Left lung (tissue), 10 donors: ENCODE results near the gene TGFB1I1. TPM values are rescaled to one million over a fixed set of nuclear protein-coding genes. Genes with fewer than 3 reads are reported as not detected.

ENCODE experiments used
- ATAC-seq: fragments of 200-7000 bp; cut with Tn5 transposase; one replicate; pipeline ENCODE4 v1.9.1; 2020; ENCODE audit warnings: moderate library complexity
- DNase-seq, 4 donors: peaks; one replicate each; pipeline ENCODE4 v3.0.0-alpha.2; 2013 to 2020
- H3K27ac ChIP-seq, 2 donors: fragments of 200-600 bp; sonication (generic) in 1 of 2; one replicate each; pipeline versions ENCODE4 v1.5.0 to v1.8.0; 2020 to 2021
- H3K27me3 ChIP-seq, 2 donors: fragments of 200-600 bp; sonication (generic) in 1 of 2; one replicate each; pipeline versions ENCODE4 v1.5.0 to v1.8.0; 2020 to 2021
- H3K36me3 ChIP-seq, 2 donors: fragments of 200-600 bp; sonication (generic) in 1 of 2; one replicate each; pipeline versions ENCODE4 v1.5.0 to v1.8.0; 2020 to 2021
- H3K4me1 ChIP-seq, 2 donors: fragments of 200-600 bp; one replicate each; pipeline ENCODE4 v1.8.0; 2021
- H3K4me3 ChIP-seq, 2 donors: fragments of 200-600 bp; sonication (generic) in 1 of 2; one replicate each; pipeline versions ENCODE4 v1.5.0 to v1.8.0; 2020 to 2021; ENCODE audit warnings: mild to moderate bottlenecking in 1 of 2
- H3K9me3 ChIP-seq, 2 donors: fragments of 200-600 bp; sonication (generic) in 1 of 2; one replicate each; pipeline versions ENCODE4 v1.5.0 to v1.8.0; 2020 to 2021
- intact Hi-C, 2 donors: fragments of 100-400 bp; cut with DNase I; formaldehyde crosslinking; loops; one replicate each; pipeline versions ENCODE4 v1.11.2 to v1.14.2; 2022
- polyA plus RNA-seq, 6 donors: library from polyadenylated mRNA; unstranded; fragments of 120-200 nt; gene quantifications; one replicate each; pipeline ENCODE4 v1.2.1, GENCODE V29; 2013; ENCODE audit not compliant: insufficient read length in 6 of 6
- total RNA-seq, 2 donors: library from RNA; stranded (reverse); fragmentation: NEBNext Ultra II Directional; extraction: Animal tissue kit (Norgen Biotek cat#: 25700); gene quantifications; one replicate each; pipeline ENCODE4 v1.2.1, GENCODE V29; 2021
- TF ChIP-seq, protein P1 (sequence below), 2 donors: fragments of 200-600 bp; sonication (generic) in 1 of 2; IDR thresholded peaks; one replicate each; pipeline versions ENCODE4 v1.5.0 to v1.8.0; 2021; ENCODE audit warnings: antibody characterized with exemption in 2 of 2
- donor health status: DM: no; HTN: yes; CAD: no.
- donor health status: DM: no; HTN: no; CAD: no.

The TGFB1I1 gene
- total and polyA plus RNA-seq, 8 donors = 49.3 to 85.3 (median 66.8) TPM

DNA sequence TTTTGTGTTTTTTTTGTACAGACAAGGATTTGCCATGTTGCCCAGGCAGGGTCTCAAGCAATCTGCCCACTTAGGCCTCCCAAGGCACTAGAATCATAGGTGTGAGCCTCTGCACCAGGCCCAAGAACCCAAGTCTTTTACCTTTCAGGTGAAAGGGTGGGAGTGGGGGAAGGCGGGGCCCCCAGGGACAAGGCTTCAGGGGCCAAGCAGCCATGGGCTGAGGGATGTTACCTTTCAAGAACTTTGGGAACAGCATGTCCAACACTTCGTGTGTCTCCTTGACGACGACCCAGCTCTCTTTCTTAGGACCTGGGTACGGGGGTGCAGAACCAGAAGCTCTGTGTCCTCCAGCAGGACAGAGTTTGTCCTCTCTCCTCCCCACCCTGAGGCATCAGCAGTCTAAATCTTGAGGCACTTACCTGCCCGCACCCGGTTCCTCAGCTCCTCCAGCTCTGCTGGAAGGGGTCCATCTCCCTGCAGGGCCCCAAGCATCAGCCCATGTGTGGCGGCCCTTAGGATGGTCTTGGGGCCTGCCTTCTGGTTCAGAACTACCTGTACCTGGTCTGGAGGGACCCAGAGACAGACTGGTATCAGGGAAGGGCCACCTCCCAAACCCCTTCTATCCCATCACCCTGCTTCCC is 19.9 kb downstream of the TGFB1I1 start:
- H3K4me3 ChIP-seq = no peak overlapping the region
- intact Hi-C loops = no loop called here
- no peak for ATAC-seq

DNA sequence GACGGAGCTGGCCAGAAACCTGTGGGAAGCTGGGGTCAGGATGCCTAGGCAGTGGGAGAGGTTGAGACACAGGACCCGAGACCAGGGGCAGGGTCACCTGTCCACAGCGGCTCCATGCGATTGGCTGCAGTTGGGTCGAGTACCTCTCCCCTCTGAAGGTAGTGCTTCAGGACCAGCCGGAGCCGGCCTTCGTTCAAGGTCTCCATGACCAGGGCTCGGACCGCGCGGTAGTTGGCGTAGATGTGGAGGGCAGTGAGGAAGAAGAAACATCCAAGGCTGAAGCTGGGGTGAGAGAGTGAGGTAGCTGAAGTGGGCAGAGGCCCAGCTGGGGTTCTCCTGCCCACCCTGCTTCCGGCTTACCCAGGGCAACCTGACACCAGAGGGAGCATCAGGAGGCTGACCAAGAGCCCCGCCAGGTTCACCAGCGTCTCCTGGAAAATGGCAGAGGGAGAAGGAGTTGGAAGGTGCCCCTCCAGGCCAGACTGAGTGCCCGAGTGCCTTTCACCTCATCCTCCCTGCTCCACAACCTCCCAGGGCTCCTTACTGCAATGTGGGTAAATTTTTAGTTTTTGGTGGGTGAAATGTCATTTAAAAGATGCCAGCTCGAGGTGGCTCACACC is 21.7 kb downstream of the TGFB1I1 start:
- Histone ChIP-seq H3K27me3 (peaks cover 0 to 3% of the 10 kb centered on the region in 2 donors), H3K27ac (no peak overlapping the region), H3K4me3 (no peak overlapping the region), H3K9me3 (no peaks in the 10 kb centered on the region), H3K4me1 (peaks cover 0 to 7% of the 10 kb centered on the region in 2 donors), H3K36me3 (peaks cover 0 to 85% of the 10 kb centered on the region in 2 donors)
- TF ChIP-seq, protein P1, sequence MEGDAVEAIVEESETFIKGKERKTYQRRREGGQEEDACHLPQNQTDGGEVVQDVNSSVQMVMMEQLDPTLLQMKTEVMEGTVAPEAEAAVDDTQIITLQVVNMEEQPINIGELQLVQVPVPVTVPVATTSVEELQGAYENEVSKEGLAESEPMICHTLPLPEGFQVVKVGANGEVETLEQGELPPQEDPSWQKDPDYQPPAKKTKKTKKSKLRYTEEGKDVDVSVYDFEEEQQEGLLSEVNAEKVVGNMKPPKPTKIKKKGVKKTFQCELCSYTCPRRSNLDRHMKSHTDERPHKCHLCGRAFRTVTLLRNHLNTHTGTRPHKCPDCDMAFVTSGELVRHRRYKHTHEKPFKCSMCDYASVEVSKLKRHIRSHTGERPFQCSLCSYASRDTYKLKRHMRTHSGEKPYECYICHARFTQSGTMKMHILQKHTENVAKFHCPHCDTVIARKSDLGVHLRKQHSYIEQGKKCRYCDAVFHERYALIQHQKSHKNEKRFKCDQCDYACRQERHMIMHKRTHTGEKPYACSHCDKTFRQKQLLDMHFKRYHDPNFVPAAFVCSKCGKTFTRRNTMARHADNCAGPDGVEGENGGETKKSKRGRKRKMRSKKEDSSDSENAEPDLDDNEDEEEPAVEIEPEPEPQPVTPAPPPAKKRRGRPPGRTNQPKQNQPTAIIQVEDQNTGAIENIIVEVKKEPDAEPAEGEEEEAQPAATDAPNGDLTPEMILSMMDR (IDR thresholded peaks at IDR 0.05) = no peak
- intact Hi-C loops = no loop called here
- DNase-seq (no peak), ATAC-seq (no peak)

More for the DNA sequence above, 19.9 kb downstream of the TGFB1I1 start:
- no peak overlapping the region for H3K27ac ChIP-seq
- no peak for DNase-seq
- H3K9me3 ChIP-seq = no peaks in the 10 kb centered on the region
- H3K36me3 ChIP-seq = peaks cover 0 to 69% of the 10 kb centered on the region in 2 donors
- H3K4me1 ChIP-seq = peaks cover 7 to 24% of the 10 kb centered on the region in 2 donors
- peaks cover 0 to 19% of the 10 kb centered on the region in 2 donors for H3K27me3 ChIP-seq
- TF ChIP-seq, protein P1 (IDR thresholded peaks at IDR 0.05) = no peak

DNA sequence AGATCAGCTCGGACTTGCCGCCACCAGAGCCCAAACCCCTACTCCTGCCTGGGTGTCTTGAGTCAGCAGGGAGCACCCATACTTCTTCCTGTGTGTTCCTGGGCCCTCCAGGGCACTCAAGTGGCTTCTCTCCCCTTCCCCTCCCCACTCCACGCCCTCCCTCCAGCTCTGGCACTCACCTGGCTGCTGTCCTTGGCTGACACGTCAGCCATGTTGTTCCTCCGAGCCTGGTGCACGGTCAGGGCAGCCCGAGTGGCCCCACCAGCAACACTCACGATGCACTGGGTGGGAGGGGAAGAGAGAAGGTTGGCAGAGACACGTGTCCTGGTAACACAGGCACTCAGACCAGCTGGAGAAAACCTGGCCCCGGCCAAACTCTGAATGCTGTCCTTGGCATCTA is 24.7 kb downstream of the TGFB1I1 start:
- Histone ChIP-seq H3K4me3 (no peak overlapping the region), H3K27me3 (no peaks in the 10 kb centered on the region), H3K36me3 (peaks cover 0 to 88% of the 10 kb centered on the region in 2 donors), H3K27ac (peak overlapping the region in 1 of 2 donors; percentile 39), H3K4me1 (peaks cover 0 to 4% of the 10 kb centered on the region in 2 donors), H3K9me3 (no peaks in the 10 kb centered on the region)
- TF ChIP-seq, protein P1 (IDR thresholded peaks at IDR 0.05) = no peak
- DNase-seq = peak in 2 of 4 donors; percentile 78 to 81
- peak; percentile 91 for ATAC-seq
- intact Hi-C loops = no loop called here

DNA sequence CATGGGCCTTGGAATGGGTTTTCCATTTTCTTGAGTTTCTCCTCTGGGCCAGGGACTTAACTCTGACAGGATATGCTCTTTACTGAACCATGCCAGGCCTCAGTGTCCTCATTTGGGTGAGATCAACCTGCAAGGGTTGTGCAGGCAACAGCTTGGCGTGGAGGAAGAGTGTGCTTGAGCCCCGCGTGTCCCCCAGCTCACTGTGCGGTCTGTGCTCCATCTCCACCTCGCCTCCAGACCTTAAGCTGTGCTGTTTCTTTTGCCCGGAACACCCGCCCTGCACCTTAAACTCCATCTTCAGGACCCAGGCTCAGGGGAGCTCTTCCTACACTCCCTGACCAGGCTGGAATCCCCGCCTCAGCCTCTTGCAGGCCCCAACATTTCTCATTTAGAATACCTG is 26.5 kb downstream of the TGFB1I1 start:
- Histone ChIP-seq H3K9me3 (no peaks in the 10 kb centered on the region), H3K27ac (no peak overlapping the region), H3K4me1 (peaks cover 2 to 14% of the 10 kb centered on the region in 2 donors), H3K36me3 (peaks cover 0 to 70% of the 10 kb centered on the region in 2 donors), H3K4me3 (no peak overlapping the region), H3K27me3 (no peaks in the 10 kb centered on the region)
- DNase-seq = no peak
- intact Hi-C loops = no loop called here
- TF ChIP-seq, protein P1 (IDR thresholded peaks at IDR 0.05) = no peak
- no peak for ATAC-seq

DNA sequence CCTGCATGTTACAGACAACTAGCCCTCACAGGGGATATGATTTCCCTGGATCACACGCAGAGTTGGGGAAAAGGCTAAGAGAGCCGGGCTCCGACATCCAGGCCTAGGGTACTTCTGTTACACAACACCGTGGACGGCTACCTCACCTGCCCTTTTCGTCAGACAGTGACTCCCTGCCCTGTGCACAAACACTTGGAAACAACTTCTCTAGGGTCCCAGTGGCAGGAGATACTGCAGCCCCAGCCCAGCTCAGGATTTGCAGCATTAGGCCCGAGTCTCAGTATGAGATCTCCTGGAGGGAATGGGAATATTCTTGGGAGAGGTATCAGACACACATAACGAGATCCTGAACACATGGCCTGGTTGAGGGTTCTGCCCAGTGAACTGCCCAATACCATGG is 28.0 kb downstream of the TGFB1I1 start:
- Histone ChIP-seq H3K36me3 (peaks cover 0 to 56% of the 10 kb centered on the region in 2 donors), H3K27ac (no peak overlapping the region), H3K27me3 (no peaks in the 10 kb centered on the region), H3K4me3 (no peak overlapping the region), H3K9me3 (no peaks in the 10 kb centered on the region), H3K4me1 (peaks cover 3 to 22% of the 10 kb centered on the region in 2 donors)
- intact Hi-C loops = no loop called here
- TF ChIP-seq, protein P1 (IDR thresholded peaks at IDR 0.05) = no peak
- DNase-seq (no peak), ATAC-seq (no peak)
